ENCODE results near the gene LARGE1.

The LARGE1 gene

DNA sequence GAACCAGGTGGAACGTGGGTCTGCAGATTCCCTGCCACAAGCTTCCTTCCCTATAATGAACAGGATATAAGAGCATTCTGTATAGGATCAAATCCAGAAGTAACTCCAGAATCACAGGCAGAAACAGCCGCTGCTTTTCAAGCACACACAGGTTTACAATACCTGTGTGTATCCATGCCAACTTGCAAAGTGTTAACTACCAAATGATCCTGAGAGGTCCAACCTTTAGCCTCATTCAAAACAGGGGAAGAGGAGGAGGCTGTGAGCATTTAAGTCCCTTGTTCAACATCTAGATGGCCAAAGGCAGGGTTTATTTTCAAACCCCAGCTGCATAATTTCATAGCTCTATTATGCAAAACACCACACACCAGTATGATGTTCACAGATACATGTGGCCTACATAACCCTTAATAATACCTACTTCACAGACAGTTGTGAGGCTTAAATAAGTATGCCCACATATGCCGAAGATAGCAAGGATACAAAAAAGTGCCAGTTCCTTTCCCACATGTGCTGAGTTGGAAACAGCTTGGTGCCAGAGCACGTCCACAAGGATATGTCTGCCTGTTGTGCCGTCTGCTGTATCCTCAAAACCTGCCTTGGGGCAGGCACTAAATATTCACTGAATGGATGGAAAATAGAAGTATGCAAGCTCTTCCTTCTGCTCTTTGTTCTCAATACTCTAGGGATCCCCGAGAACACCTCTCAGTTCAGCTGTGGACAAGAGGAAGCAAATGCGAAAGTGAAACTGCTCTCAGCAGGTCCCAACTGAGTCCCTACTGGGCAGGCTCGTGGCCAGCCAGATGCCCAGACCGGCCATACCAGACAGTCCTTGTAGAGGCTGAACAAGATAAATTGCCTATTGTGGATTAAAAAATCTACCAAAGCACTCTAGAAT is 66.8 kb downstream of the LARGE1 start:
- DNase-seq = no peak

- no peak for DNase-seq
Observed at GRCh38 chr22:33851821-33852384, 68.4 kb downstream of the LARGE1 start.

DNA sequence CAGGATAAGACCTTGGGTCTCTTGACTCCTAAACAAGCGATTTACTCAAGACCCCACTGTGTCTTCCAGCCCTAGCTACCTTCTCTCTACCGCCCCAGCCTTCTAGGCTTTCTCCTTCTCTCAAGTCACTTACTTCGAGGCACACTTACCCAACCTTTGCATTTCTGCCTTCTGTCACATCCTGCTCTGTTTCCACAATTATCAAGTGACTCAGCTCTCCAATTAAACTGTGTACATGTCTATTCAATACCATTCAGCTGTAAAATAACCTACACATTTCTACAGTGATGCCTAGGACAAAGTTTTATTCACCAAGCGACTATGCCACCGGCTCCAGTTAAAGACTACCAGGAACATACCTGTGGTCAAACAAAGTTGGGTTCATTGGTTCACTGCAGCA is 69.0 kb downstream of the LARGE1 start:
- no peak for DNase-seq

DNA sequence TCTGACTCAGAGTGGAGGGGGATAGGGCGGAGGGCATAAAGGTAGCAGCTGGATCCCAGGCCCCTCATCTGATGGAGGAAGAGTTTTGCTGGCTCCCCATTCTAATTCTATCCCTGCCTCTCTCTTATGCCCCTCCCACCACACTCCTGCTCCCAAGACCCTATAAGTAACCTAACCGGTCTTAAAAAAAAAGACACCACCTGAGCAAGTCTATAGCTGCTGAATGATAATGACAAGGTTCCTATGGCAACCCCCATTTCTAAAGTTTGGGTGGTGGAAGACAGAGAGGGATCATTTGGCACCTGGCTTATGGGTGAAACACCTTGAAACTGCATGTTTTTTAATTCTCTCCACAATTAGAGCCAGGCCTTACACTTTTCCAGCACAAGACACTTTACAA is 69.6 kb downstream of the LARGE1 start:
- DNase-seq = no peak

GRCh38 chr22:33850193-33850592 is 70.1 kb downstream of the LARGE1 start:
- DNase-seq = no peak

DNA sequence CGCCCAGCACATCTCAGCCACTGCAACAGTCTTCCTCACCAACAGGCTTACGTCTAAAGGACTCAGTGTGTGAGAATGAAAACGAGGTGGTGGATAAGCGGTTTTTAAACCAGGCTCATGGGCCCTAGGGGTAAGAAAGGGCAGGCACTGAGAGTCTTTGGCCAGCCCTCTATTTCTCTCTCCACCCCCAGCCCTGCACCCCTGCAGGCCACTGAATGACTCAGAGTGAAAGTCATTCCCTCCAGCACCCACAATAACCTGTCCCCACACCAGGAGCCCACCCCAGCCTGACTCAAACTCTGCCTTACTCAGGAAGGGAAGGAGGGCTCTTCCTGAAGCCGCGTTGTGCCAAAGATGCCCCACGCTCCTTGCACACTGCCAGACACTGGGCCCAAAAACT is 72.0 kb downstream of the LARGE1 start:
- DNase-seq = no peak

DNA sequence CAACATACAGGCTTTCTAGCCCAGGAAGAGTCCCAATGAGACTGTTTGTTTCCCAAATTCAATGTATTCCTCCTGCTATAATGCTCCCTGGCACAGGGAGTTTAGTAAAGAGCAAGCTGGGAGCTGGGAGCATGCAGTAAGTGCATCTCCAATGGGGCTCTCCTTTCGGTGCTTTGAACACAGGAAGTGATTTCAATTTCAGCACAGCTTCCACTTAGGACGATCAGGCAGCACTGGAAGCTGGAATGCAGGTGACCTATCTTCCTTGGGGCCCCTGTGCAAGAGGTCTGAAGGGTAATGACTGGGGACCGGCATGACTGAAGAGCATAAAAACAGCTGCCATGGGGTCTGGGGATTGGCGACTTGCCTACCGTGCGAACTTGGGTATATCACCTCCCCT is 76.0 kb downstream of the LARGE1 start:
- no peak for DNase-seq

DNA sequence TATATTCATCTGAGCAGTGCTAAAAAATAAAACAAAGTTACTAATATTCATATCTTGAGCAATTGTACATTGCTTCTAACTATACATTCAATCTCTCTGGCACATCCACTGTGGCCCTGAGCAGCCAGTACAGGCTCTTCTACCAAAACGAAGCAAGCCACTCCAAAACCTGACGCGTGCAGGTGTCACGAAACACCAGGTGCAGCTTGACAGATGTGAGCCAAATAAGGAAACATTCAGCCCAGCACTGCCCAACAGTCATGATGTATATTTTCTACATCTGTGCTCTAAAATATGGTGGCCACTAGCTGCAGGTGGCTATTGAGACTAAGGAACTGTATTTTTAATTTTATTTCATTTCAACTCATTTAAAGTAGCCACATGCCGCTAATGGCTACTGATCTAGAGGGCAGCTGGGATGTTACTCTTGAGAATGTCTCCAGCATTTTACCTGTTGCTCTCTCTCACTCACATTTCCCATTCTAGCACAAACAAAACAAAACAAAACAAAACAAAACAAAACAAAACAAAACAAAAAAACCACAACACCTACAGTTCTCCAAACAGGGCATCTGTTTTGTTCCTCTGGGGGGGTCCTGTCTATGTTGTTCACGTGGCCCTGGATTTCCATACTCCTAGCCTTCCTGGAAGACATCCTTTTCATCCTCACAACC is 77.7 kb downstream of the LARGE1 start:
- no peak for DNase-seq

- no peak for DNase-seq
Observed at GRCh38 chr22:33842006-33842354, 78.3 kb downstream of the LARGE1 start.

GRCh38 chr22:33841281-33842005 is 78.8 kb downstream of the LARGE1 start:
- DNase-seq = no peak

GRCh38 chr22:33838644-33839043 is 81.6 kb downstream of the LARGE1 start:
- DNase-seq = no peak

DNA sequence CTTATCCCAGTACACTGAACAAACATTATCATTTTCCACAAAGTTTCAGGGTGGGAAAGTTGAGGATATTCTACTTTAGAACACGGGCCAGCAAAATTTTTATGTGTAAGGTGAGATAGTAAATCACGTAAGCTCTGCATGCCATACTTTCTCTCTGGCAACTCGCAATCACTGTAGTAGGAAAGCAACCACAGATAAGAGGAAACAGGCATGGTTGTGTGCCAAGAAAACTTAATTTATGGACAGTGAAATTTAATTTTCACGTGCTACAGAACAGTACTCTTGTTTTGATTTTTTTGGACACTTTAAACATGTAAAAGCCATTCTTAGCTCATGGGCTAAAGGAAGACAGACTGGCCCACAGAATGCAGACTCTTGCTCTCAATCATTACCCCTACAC is 82.5 kb downstream of the LARGE1 start:
- no peak for DNase-seq

GRCh38 chr22:33835265-33835664 is 85.0 kb downstream of the LARGE1 start:
- no peak for DNase-seq

DNA sequence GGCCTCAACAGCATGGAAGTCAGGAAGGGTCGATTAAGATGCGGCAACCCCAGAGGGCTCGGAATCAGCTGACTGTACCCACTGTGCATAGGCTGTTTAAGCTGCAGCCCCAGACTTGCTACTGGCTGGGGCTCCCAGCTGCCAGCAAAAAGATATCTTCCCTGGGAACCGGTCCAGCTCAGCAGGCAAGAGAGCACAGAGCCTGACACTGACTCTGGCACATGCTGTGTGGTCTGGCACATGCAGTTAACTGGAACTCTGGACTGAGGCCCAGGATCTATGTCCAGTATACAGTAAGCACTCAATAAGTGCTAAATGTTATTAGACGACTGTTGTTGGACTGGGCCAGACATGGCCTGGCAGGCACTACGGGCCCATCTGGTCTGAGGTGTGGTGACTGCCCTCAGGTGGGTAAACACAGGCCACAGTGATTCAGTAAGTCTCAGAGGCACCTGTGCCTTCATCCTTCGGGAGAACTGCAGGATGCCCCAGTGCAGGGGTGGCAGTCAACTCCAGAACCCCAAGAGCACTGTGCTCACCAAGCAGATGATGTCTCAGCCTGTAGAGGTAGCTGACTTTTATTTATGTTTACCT is 87.6 kb downstream of the LARGE1 start:
- no peak for DNase-seq

DNA sequence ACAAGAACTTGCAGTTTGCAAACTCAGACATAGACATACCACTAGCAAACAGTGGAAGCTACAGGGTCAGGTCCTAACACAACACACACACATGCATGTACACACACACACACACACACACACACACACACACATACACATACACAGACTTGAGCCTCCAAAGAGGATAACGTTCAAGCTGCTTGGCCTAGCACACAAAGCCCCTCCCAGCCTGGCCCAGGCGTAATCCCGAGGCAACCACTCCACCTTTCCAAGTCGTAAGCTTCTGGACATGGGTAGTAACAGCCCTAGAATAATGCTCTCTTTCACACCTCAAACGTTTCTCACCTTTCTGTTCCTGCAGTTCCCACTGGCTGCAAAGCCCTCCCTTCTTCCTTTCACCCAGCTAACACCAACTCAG is 88.6 kb downstream of the LARGE1 start:
- DNase-seq = no peak

DNA sequence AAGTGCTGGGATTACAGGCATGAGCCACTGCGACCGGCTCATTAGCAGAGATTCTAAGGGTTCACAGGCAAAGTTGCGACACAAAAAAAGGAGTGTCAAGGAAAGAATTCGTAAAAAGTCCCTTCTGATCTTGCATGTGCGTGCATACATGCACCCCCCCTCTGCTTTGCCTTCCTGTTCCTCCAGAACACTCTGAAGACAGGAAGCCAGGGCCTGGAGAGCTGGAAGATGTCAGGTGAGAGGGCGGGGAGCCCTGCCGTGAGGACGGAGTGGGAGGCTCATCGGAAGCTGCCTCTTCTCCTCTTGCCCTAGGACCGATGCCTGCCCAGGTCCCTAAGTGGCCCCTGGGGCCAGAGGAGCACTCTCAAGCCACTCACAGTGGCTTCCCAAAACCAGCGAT is 89.1 kb downstream of the LARGE1 start:
- no peak for DNase-seq

DNA sequence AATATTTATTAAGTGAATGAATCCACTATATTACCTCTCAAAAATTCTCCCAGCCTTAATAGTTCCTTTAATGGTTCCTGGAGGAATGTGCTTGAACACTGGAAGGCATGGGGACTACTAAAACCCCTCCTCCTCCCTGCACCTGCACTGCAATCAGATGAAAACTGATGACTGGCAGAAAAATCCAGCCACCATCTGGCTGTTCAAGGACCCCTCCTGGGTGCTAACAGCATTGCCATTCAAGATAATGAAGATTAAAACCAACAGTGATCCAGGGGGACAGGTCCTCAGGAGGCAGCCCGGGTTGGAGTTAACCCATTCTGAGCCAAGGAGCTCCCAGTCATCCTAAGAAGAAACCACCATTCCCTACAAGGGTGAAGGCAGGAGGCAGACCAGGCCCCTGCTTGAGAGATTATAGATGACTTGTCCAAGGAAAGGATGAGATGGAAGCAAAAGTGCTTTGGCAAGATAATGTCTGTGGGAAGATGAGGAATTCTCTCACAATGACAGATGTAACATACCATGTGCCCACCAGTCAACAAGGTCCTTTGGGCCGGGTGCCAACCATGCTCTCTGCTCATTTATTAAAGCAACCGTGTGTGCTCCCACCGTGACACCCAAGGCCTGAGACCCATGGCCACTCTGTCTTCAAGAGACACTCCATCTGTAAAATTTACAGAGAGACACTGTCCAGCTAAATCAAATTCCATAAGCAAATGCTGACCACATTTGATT is 90.6 kb downstream of the LARGE1 start:
- no peak for DNase-seq

DNA sequence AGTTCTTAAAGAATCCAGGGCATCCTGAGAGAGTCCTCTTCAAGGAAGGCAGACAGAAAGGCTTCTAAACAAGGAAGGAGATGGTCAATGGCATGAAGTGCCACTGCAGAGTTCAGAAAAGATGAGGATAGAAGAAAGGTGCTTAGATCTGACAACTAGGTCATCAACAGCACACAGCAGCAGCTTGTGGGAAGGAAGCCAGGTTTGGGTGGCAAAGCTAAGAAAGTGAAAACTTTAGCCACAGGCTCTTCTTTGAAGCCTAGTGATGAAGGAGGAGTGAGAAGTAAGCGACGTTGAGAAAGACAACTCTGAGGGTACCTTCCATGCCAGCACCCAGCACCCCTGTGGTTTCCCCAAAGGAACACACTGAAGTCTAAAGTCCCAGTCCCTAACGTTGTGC is 92.0 kb downstream of the LARGE1 start:
- no peak for DNase-seq

GRCh38 chr22:33825761-33826160 is 94.5 kb downstream of the LARGE1 start:
- DNase-seq = no peak

DNA sequence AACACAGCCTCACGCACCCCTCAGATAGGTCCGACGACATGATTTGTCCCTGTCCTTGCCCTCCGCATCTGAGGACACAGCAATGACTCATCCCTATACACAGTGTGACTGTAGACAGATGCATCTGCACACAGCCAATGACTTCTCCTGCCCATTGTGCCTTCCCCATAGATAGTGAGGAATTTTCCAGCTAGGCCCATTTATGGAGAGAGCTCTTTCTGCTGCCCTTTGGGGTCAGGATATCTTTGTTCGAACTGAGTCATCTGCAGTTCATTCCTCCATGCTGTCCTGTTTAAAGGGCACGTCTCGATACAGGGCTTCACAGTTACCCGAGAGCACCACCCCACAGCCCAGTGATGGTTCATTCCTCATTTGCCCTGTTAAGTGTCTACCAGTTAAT is 96.7 kb downstream of the LARGE1 start:
- DNase-seq = no peak

GRCh38 chr22:33821290-33821689 is 99.0 kb downstream of the LARGE1 start:
- DNase-seq = no peak

DNA sequence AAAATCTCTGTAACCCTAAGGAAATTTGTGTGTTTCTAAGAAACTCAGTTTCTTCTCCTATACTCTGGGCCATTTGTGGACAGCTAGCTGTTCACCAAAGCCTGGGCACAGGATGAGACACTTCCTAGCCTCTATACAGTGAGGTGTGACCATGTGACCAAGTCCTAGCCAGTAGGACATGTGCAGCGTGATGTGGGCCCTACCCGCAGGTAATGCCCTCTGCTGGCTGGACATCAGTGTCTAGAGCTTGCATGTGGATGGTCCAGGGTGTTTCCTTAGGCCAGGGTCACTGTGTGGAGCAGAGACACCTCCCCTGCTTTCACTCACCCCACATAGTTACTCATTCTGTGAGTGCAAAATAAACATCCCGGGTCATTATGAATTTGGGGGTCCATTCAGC is 100.5 kb downstream of the LARGE1 start:
- DNase-seq = no peak
